Heart left ventricle (tissue), 13 donors: Measurements from ENCODE around the gene SELE.

ENCODE experiments used
- POLR2A ChIP-seq, 2 donors: fragments of 450-650 bp; IDR thresholded peaks; one replicate each; pipeline ENCODE4 v1.6.1; 2017; ENCODE audit warnings: antibody characterized with exemption in 2 of 2, mild to moderate bottlenecking in 2 of 2, moderate library complexity in 2 of 2
- TF ChIP-seq, protein P1 (sequence below), 12 donors: fragments of 200-600 bp; sonication (generic) in 4 of 12; IDR thresholded peaks; one replicate each; pipeline versions ENCODE4 v1.5.0 to v1.8.0; 2018 to 2022; ENCODE audit warnings: antibody characterized with exemption in 12 of 12, mild to moderate bottlenecking in 5 of 12
- donor health status: ischemic (EF 13 %, LVEDD 7.1; RV severe dilation, severe dysfunction).
- donor health status: DM: no; HTN: yes; CAD: no.
- donor health status: DM: no; HTN: no; CAD: no.
- donor health status: ischemic (EF 25% LVEDD 6.9; RV normal size, moderate dysfunction).
- donor health status: ischemic (EF 25% LVEDD 5.7; RV mildly dilated, moderate dysfunction).
- donor health status: ischemic (EF 35%, LVEDD 5.7; RV mildly dilated, moderate dysfunction).
- donor health status: nonischemic (EF 11% LVEDD 7.7; RV severe dilation, severe dysfunction).
- donor health status: DM: yes; HTN: yes; CAD: no.
- donor health status: PGD.
- donor health status: ischemic (EF 29% LVEDD 5.4; RV normal size, mild dysfunction).
- donor health status: nonischemic (EF 23%, LVEDD 6.1; RV moderate dilation, normal function).

DNA sequence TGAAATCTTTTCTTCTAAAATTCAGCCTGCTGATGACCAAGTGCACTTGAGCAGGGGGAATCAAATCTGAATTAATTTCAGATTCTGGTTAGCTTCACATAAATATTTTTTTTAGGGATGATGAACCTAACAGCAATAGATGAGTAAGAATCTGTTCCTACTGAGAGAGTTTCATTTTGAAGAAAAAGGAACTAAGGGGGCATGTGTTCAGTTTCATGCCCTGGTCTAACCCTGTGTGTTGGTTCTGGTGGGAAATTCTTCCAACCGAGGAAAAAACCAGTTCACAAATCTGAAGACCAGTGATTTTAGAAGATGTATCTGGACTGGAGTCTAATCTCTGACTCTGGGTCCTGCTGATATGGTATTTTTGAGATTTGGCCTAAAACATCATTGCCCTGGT, 36.1 kb downstream of the SELE start:
- TF ChIP-seq, protein P1, sequence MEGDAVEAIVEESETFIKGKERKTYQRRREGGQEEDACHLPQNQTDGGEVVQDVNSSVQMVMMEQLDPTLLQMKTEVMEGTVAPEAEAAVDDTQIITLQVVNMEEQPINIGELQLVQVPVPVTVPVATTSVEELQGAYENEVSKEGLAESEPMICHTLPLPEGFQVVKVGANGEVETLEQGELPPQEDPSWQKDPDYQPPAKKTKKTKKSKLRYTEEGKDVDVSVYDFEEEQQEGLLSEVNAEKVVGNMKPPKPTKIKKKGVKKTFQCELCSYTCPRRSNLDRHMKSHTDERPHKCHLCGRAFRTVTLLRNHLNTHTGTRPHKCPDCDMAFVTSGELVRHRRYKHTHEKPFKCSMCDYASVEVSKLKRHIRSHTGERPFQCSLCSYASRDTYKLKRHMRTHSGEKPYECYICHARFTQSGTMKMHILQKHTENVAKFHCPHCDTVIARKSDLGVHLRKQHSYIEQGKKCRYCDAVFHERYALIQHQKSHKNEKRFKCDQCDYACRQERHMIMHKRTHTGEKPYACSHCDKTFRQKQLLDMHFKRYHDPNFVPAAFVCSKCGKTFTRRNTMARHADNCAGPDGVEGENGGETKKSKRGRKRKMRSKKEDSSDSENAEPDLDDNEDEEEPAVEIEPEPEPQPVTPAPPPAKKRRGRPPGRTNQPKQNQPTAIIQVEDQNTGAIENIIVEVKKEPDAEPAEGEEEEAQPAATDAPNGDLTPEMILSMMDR (IDR thresholded peaks at IDR 0.05): no peak
- no peak for TF ChIP-seq POLR2A (IDR thresholded peaks at IDR 0.05)
